DMS153 treated with DMSO at 0.1 percent for 48 hours (cell line): ENCODE data around the gene CTTN.
"Not testable (repeated sequence)": the region's sequence is repeated elsewhere in the genome, so short reads cannot be mapped to it uniquely, and the experiment has no call there.

Source experiments
- DNase-seq: peaks from one replicate; lab custom pipeline; 2025; ENCODE audit not compliant: unreplicated experiment; lab: John Stamatoyannopoulos, UW

CTTN gene

DNA sequence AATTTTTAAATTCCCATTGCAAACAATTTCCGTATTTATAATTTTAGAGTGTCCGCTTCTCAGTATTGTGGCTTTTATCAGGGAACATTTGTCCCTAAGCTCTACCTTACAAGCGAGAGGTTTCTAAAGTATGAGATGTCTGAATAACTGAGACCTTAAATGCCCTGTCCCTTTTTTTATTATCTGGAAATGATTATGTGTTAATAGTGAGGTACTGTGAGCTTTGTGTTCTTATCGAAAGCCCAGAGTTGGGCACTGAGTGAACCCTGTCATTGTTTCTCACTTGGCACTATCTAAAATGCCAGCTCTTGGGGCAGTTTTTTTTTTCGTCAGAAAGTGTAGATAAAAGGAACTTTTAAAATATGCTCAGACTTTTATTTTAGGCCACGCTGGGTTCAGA, 9.5 kb downstream of the CTTN start:
- no peak for DNase-seq

GRCh38 chr11:70408326-70408725, 10.0 kb downstream of the CTTN start:
- not testable (repeated sequence) for DNase-seq

- no peak for DNase-seq
These were observed 11.1 kb downstream of the CTTN start for GRCh38 chr11:70409437-70409836.

DNA sequence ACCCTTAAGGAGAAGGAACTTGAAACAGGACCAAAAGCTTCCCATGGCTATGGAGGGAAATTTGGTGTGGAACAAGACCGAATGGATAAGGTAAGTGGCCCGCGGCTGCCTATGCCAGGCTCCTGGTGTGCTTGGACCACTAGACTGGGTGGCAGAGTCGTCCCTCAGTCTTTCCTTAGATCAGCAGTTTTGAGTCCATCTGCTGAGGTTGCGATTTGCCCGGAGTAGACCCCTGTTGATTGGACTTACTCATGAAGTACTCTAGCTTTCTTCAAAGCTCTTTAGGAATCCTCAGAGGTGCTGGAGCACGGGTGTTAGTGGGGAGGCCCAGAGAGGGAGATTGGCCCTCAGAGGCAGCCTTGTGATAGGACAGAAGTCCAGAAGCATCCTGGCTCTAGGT, 11.5 kb downstream of the CTTN start:
- DNase-seq = no peak

GRCh38 chr11:70410276-70411205, 12.2 kb downstream of the CTTN start:
- no peak for DNase-seq

DNA sequence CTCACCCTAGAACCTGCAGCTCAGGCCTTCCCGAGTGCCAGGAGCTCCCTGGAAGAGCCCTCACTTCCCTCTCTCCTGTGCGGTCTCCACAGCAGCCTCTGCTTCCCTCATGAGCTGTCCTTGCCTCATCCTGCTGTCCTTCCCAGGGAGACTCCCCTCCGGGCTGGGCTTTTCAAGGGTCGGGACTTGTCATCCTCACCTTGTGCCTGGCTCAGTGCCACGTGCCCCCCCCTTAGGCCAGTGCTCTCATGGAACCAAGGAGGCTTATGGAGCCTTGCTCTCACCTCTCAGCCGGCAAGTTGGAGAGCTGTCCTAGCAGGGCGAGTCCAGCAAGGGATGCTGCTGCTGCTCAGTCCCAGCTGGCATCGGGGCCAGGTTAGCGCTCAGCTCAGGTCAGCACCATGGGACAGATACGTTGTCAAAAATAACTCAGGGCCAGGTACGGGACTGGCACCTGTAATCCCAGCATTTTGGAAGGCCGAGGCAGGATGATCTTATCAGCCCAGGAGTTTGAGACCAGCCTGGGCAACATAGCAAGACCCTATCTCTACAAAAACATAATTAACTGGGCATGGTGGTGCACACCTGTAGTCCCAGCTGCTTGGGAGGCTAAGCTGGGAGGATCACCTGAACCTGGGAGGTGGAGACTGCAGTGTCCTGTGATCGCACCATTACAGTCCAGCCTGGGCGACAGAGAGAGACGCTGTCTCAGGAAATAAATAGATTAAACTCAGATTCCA, 13.6 kb downstream of the CTTN start:
- no peak for DNase-seq

DNA sequence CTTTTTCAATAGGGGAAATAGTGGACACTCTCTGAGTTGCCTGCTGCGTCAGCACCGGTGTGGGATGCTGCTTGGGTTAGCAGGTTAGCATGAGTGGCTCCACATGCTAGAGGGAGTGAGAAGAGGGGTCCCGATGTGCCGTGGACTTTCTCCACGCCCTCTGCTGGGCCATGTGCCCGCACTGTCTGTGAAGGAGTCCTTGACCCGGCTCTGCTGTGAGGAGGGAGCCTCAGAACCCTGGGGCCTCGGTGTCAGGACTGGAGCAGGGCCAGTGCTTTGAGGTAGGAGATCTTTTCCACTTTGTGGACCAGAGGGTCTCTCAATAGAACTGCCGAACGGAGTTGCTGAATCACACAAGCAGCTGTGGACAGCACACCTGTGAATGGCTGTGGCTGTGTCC, 14.8 kb downstream of the CTTN start:
- DNase-seq = no peak

DNA sequence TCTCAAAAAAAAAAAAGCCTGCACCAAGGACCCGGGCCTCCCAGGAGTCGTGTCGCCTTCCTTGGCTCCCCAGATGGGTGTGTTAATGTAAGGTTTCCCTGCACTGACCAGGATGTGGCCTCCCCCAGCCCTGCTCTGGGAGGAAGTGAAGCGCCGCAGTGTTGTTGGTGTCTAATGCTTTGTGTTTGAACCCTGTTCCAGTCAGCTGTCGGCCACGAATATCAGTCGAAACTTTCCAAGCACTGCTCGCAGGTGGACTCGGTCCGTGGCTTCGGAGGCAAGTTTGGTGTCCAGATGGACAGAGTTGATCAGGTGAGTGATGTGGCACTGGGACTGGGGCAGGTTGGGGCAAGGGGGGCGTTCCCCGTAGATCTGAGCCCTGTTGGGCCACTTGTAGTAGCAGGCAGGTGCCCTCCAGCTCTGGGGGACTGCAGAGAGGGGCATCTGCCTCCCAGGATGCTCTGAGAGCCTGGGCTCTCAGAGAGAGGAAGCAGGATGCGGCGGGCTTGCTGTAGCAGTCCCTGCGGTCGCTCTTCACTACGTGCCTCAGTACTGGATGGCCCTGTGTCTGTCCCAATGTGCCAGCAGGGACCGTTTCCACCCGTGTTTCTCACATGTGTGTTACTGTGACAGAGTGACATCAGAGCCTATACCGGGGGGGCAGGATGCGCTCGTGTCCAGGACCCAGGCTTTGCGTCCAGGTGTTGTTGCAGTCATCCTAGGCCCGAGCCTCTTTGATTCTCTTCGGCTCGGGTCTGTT, 16.2 kb downstream of the CTTN start:
- no peak for DNase-seq

DNA sequence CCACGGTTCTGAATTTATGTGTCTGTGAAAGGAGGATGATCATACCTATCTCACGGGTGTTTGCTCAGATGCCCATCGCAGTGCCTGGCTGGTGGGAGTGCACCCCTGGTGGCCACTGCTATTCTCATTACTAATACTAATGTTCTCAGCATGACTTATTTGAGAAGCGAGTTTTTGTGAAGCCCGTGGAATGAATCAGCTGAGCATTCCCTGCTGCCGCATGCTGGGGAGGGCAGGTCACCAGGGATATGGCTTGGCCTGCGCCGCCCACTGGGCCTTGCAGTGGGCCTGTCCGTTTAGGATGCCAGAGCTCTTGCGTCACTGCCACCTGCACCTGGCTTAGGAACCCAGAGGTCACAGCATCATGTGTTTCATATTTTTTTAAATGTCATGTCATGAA, 16.9 kb downstream of the CTTN start:
- DNase-seq = no peak

DNA sequence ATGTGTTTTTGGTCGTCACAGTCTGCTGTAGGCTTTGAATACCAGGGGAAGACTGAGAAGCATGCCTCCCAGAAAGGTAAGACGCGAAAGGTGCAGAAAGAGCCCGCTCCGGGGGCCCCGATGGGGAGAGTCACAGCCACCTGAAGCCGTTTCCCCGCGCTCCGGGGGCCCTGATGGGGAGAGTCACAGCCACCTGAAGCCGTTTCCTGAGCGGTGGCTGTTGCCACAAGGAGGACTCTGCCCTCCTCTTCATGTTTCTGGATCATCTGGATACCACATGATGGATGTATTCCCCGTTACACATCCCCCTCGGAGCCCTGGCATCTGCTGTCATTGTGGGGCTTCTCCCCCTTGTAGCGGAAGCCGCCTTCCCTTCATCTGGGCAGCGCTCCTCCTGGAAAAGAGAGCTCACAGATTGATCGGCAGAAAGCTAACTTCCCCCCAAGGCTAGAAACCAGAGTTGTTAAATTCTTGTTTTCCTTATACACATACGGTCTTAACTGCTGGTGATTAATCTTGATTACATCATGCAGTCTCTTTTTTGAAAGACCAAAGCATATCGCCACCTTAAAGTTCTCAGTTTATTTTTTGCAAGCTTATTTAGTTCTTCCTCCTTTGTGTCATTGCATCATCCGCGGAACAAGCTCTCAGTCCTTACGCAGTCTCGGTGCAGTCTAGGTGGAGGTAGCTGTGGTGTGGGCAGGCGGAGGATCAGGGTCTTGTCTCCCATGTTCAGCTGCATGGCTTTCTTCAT, 17.5 kb downstream of the CTTN start:
- no peak for DNase-seq

DNA sequence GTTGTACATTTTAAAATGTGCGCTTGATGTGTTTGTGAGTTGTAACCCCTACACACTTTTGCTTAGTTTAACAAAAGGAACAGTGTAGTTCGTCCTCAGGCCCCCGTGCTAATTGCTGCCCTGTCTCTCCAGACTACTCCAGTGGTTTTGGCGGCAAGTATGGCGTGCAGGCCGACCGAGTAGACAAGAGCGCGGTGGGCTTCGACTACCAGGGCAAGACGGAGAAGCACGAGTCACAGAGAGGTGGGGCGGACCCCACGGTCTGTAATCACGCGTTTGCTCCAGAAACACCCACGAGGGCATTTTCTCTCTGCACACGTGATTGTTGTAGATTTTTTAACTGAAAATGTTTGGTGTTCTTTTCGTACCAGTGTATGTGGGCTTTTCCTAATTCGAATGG, 18.6 kb downstream of the CTTN start:
- no peak for DNase-seq

DNA sequence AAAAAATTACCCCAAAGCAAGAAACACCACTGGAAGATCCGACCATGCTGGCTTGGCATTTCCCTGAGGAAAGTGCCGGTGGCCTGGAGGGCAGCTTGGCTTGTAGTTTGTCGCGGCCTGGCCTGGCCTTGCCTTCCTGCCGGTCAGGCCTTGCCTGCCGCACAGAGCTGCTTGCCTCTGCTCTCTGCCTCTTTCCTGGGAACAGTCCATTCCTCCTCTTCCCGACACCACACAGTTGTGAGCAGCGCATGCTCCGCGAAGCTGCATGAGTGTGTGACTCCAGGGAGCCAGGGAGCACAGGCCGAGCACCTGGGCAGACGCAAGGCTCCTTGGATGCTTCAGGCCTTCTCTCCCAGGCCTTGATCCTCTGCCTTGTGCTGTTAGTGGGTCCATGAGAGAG, 19.8 kb downstream of the CTTN start:
- DNase-seq = no peak

DNA sequence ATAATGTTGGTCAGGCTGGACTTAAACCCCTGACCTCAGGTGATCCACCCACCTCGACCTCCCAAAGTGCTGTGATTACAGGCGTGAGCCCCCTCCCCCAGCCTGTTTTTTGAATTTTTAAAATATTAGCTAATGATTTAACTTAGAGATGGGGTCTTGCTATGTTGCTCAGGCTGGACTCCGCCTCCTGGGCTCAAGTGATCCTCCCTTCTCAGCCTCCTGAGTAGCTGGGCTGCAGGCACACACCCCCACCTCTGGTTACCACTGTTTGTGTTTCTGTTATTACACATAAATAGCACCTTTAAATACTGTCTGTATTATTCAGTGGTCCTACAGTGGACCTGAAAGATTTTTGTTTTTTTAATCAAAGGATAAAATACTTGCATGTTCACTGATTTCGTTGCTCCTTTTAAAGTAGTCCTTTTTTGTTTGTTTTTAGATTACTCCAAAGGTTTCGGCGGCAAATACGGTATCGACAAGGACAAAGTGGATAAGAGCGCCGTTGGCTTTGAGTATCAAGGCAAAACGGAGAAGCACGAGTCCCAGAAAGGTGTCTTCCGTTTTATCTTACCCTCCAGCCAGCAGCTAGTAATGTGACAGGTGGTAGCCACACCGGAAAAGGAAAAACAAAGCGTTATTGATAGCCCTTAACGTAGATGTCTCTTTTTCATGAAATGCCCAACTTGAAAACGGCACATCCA, 21.1 kb downstream of the CTTN start:
- DNase-seq = no peak

GRCh38 chr11:70420008-70420464, 21.7 kb downstream of the CTTN start:
- DNase-seq = no peak

DNA sequence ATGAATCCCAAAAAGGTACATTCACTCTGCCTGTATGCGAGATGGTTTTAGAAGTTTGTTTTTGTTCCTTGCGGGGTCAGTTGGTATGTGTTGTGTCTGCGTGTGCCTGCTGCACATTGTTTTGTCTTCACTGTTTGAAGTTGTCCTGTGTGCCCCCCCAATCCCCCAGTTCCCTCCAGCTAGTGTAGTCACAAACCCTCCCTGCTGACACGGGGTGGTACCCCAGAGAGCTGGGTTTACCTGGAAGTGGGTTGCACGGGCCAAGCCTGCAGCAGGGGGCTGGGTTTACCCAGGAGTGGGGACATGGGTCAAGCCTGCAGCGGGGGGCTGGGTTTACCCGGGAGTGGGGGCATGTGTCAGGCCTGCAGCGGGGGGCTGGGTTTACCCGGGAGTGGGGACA, 22.2 kb downstream of the CTTN start:
- no peak for DNase-seq

- no peak for DNase-seq
These were observed 22.8 kb downstream of the CTTN start for GRCh38 chr11:70421123-70421522.

GRCh38 chr11:70422692-70423522, 24.6 kb downstream of the CTTN start:
- no peak for DNase-seq

- no peak for DNase-seq
These were observed 25.5 kb downstream of the CTTN start for GRCh38 chr11:70423523-70424505.
